Measurements from ENCODE around the gene SRRD.

- TF ChIP-seq EP300 (IDR thresholded peaks at IDR 0.05) = no peak
- no peak for TF ChIP-seq CTCF (IDR thresholded peaks at IDR 0.05)
Measured at GRCh38 chr22:26512149-26512793, 28.6 kb downstream of the SRRD start, which contains the start of gene TFIP11.
